SK-MEL-5 (cell line): ENCODE measurements around the gene PRH1. TPM values are rescaled to one million over a fixed set of nuclear protein-coding genes. Genes with fewer than 3 reads are reported as not detected.
A peak's percentile ranks its signal among the peaks of the same experiment; 100 is the strongest.

Experiments used
- DNase-seq: peaks from one replicate; pipeline ENCODE4 v3.0.0-alpha.2; 2016; ENCODE audit warnings: low read depth, low spot score
- in situ Hi-C: cut with HindIII; loops from 2 replicates; pipeline ENCODE4 v1.10.0; 2016; ENCODE audit warnings: low sequenced_read_pairs, high pct_unique_total_duplicates, low pct_unique_long_range_greater_than_20kb
- polyA plus RNA-seq, 2 experiments: library from polyadenylated mRNA; depleted of rRNA; stranded (reverse); fragments of >200 nt; gene quantifications; 2 replicates each; pipeline ENCODE4 v1.2.3, GENCODE V29; 2015
- total RNA-seq: library from RNA; depleted of rRNA; stranded (reverse); fragments of >200 nt; shearing (Covaris generic); gene quantifications from 2 replicates; pipeline ENCODE4 v1.2.3, GENCODE V29; 2014; rRNA removed

Gene PRH1
- total RNA-seq, result 8.8 and 11.5 TPM in 2 replicates
- 1.4 and 3.0 TPM in 2 replicates for polyA plus RNA-seq (2015; cell fraction: cytosol; rRNA removed)
- 8.0 and 15.2 TPM in 2 replicates for polyA plus RNA-seq (2015; cell fraction: nucleus; rRNA removed)

DNA sequence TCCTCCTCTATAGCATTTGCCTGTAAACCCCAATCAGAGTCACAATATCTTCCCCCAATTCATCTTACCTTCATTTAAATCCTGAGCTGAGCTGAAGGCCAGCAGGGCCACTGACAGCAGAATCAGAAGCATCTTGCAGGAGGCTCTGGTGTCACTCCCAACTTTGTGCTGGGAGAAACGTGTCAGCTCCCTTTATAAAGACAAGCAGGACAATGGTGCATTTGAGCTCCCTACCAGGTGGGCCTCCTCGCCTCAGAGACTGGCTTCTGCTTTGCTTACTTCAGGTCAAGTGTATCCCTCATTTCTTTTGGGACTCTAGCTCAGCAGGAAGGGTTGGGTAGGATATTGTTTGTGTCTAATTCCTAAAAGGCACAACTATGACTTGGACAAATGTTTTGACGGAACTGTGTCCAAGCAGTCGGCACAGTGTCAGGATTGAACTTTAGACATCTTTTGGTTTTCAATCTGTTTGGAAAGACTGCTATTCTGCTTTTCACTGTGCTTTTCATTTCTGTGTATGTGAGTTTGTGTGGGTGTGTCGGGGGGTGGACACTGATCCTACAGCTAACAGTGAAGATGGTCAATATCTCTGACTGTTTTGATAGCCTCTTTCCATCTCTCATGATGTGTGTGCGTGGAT is at the start of gene PRH1:
TSS of gene PRH1 (minus strand) at position 170 of the 640 bp plus-strand sequence. CDS start at position 132, 38 bp downstream.
- DNase-seq, result no peak
- in situ Hi-C loops, result no loop called here

DNA sequence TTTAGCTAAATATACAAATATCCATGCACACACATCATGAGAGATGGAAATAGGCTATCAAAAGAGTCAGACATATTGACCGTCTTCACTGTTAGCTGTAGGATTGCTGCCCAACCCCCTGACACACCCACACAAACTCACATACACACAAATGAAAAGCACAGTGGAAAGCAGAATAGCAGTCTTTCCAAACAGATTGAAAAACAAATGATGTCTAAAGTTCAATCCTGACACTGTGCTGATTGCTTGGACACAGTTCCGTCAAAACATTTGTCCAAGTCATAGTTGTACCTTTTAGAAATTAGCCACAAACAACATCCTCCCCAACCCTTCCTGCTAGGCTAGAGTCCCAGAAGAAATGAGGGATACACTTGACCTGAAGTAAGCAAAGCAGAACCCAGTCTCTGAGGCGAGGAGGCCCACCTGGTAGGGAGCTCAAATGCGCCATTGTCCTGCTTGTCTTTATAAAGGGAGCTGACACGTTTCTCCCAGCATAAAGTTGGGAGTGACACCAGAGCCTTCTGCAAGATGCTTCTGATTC is 44.8 kb upstream of the PRH1 start, which contains the start of gene PRH2:
TSS of gene PRH2 (plus strand) at position 491 of the 541 bp plus-strand sequence. CDS start at position 529, 38 bp downstream.
- no peak for DNase-seq
- in situ Hi-C loops, result no loop called here

DNA sequence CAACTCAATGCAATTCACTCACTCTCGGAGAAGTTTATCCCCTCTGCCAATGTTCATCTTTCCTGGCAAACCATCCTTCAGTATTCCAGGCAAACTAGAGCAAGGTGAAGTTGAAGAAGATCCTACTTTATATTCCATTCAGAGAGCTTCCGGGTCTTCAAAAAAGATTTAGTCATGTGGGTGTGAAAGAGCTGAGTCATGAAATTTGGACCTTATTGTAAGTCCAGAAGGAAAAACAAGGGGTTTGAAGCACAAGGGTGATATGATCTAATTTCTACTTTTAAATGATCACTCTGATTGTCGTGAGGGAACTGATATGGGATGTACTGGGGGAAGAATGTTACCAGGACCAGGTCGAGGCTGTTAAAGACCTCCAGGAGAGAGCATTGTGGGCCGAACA is 42.2 kb upstream of the PRH1 start:
- DNase-seq, result no peak
- in situ Hi-C loops, result no loop called here

DNA sequence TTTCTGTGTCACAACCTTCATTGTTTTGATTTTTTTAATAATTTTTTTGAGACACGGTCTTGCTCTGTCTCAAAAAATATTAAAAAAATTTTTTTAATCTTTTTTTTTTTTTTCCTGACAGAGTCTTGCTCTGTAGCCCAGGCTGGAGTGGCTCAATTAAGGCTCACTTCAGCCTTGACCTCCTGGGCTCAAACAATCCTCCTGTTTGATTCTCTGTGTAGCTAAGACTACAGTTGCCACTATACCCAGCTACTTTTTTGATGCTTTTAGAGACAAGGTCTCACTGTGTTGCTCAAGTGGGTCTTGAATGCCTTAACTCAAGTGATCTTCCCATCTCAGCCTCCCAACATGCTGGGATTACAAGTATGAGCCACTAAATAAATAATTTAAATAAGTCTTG is 35.8 kb upstream of the PRH1 start:
- in situ Hi-C loops, result no loop called here
- no peak for DNase-seq

DNA sequence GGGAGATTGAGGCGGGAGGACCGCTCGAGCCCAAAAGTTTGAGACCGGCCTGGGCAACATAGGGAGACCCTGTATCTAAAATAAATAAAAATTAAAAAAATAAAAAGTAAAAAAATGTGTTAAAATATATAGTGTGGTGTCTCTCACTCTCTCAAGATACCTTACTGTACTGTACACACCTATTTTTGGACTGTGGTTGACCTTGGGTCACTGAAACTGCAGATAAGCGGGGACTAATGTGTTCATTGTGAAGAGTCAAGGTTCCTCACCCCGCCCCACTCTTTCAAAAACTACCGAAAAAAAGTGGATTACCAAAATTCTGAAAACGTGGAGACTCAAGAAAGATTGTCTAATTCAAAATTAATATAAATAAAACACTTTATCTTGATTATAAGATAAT is 26.3 kb upstream of the PRH1 start:
- no peak for DNase-seq
- in situ Hi-C loops, result no loop called here

DNA sequence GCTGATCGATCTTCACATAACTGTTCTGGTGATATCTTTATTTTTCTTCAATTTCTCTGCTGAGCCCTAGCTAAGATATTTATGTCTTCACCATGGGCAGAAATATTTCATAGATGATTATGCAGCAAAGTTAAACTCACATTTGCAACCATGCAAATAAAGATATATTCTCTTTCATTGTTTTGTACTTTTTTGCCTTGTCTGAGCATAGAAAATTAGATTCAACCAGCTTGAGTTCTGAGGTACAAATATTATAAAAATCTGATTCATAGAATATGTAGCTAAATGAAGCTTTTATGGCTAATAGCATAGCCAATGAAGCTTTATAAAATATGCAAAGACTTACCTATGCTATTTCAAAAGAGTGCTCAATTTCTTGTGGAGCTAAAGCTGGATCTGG is 25.4 kb upstream of the PRH1 start, which contains the start of gene TAS2R13:
TSS of gene TAS2R13 (minus strand) at position 101 of the 400 bp plus-strand sequence. CDS start 264 bp downstream, outside the sequence.
- DNase-seq, result no peak
- in situ Hi-C loops, result no loop called here

DNA sequence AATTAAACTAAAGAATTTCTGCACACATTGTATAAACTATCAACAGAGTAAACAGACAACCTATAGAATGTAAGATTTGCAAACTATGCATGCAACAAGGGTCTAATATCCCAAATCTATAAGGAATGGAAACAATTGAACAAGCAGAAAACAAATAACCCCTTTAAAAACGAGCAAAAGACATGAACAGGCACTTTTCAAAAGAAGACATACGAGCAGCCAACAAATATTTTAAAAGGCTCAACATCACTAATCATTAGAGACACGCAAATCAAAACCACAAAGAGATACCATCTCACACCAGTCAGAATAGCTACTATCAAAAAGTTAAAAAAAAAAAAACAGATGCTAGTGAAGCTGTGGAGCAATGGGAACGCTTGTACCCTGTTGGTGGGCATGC is 20.6 kb upstream of the PRH1 start:
- no peak for DNase-seq
- in situ Hi-C loops, result no loop called here

DNA sequence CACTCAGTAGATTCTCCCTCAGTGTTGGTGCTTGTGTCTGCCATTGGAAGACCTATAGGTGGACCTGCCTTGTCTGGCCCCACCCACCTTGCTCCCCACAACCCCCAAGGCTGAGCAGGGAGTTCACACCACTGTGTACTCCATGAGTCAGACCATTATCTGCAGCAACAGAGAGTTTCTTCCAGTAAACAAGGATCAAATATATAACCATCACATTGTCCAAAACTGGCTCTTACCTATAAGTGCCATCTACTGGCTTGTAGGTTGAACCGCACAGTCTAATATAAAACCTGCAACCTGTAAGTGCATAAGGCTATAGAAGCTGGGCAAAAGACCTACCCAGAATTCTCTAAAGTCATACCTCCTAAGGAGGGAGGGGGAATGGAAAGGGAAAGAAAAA is 17.4 kb upstream of the PRH1 start:
- in situ Hi-C loops, result no loop called here
- DNase-seq, result peak; percentile 9

DNA sequence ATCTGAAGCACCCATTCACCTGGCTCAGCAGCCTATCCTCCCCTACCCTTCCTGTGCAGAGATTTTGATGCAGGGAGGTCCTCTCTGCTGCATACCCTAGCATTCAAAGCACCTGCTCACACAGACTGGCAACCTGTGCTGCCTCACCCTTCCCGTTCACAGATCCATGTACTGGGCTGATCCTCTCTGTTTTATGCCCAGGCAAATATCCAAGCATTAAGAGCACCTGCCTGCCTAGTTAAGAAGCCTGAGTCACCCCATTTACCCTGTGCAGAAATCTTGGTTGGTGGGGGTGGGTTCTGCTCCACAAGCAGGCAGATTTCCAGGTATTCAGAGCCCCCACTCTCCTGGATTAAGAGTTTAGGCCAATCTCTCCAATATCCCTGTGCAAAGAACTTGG is 16.9 kb upstream of the PRH1 start:
- in situ Hi-C loops, result no loop called here
- no peak for DNase-seq

DNA sequence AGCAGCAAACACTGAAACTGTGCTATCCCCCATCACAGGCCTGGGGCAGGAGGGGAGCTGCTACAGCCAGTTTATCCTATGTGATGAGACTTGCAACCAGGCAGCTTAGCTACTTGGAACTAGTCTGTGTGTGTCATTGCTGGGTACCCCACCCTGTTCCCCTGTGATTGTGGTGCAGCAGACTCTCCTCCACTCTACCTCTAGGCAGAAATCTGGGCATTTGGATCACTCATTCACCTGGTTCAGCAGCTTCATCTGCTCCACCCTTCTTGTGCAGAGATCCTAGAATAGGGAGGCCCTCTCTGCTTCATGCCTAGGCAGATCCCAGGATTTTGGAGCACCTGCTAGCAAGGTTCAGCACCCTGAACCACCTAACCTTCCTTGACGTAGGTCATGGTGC is 16.5 kb upstream of the PRH1 start:
- DNase-seq, result no peak
- in situ Hi-C loops, result no loop called here

DNA sequence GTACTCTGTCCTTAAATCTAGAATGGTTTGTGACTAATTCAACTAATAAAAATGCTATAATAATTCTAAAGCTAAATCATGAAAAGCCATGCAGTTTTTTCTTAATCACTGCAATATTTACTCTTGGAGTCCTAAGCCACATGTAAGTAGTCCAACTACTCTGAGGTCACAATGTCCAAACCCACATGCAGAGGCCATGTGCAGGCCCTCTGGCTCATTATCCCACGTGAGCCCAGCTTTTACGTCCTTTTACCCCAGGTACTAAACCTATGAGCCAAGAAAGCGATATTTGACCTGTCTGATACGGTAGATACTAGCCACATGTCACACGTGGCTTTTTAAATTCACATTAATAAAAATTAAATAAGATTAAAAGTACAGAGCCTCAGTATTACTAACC is 12.8 kb upstream of the PRH1 start:
- in situ Hi-C loops, result no loop called here
- DNase-seq, result no peak

DNA sequence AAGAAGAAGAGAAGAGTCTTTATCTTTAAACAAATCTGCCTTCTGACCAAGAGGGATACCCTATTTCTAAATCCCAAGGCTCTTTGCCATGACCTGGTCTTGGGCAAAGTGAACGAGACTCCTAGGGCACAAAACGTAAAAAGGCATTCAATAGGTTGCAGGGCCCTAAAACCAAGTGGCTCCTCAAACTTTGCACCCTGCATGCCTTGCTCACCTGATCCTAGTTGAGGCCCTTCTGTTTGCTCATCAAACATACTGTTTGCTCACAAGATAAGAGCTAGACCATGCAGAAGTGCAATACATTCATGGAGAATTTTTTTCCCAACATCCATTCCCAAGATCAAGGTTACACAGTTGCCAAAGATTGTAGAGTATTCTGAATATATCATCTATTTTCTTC is 7.9 kb upstream of the PRH1 start:
- in situ Hi-C loops, result no loop called here

DNA sequence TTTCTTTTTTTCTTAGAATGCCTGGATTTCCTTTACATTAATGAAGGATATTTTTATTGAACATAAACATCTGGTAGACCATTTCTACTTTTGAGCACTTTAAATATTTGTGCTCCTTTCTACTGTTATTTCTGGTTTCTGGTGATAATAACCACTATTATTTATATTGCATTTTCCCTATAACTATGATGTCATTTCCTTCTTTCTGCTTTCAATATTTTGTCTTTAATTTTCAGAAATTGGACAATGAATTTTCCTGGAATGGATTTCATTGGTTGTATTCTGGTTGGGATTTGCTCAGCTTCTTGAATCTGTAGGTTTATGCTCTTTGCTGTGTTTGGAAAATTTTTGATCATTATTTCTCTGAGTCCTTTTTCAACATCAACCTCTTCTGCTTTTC is 5.2 kb upstream of the PRH1 start:
- in situ Hi-C loops, result no loop called here
- no peak for DNase-seq

More for the DNA sequence above, 7.9 kb upstream of the PRH1 start:
- DNase-seq, result no peak

DNA sequence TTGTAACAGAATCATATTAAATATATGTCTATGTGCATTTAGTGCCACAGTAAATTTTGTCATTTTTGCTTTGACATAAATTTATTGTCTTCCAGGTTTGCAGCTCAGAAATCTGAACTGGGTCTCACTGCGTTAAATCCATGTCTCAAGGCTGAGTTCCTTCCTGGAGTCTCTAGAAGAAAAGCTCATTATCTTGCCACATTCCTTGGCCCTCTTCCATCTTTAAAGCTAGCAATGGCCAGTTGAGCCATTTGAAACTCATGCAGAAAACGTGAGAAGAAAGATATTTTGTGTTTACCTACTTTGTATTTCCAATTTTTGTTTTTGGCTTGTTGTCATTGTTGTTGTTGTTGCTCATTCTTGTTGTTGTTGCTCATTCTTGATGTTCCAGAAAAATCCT is 10.7 kb downstream of the PRH1 start:
- peak; percentile 68 for DNase-seq
- in situ Hi-C loops, result no loop called here

DNA sequence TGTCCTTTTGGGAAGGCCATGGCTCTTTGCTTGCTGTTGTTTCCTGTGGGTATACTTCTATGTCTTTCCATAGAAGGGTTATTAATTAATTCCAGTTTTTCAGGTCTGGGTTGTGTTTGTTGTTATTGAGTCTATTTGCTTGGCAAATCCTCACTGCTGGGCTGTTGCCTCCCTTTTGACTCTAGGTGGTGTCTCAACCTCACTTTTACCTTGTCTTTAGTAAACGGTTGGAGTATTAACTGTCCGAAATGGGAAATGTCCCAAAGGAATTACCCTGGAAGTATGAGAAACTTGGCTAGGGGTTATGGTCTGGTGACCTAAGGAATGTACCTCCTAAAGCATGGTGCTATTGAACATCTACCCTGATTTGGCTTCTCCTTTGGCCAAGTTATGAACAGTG is 16.7 kb downstream of the PRH1 start:
- in situ Hi-C loops, result no loop called here
- DNase-seq, result peak; percentile 46

DNA sequence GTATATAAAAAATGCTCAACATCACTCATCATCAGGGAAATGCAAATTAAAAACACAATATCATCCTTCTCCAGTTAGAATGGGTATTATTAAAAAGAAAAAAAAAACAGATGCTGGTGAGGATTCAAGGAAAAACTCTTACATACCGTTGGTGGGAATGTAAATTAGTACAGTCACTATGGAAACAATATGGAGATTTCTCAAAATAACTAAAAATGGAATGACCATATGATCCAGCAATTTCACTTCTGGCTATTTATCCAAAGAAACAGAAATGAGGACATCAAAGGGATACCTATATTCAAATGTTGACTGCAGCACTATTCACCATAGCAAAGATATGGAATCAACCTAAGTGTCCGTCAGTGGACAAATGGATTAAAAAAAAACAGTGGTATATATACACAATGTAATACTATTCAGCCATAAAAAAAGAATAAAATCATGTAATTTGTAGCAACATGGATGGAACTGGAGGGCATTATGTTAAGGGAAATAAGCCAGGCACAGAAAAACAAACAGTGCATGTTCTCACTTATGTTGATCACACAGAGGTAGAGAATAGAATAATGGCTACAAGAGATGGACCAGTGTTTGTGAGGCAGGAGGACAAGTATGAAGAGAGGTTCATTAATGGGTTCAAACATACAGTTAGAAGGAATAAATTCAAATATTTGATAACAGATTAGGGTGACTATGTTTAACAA is 20.4 kb downstream of the PRH1 start:
- no peak for DNase-seq
- in situ Hi-C loops, result no loop called here

DNA sequence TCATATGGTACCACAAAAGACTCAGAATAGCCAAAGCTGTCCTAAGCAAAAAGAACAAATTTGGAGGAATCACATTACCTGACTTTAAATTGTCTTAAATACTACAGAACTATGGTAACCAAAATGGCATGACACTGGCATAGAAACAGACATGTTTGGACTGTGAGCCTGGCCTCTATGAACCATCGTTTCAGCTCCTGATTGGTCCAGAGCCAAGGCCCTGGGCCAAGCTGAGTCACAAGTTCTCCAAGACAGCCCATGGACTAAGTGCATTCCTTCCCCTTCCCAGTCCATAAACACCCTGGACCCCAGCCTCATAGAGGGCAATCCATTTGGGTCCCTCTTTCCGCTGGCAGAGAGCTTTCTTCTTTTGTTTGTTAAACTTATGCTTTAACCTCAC is 22.7 kb downstream of the PRH1 start:
- no peak for DNase-seq
- in situ Hi-C loops, result no loop called here

DNA sequence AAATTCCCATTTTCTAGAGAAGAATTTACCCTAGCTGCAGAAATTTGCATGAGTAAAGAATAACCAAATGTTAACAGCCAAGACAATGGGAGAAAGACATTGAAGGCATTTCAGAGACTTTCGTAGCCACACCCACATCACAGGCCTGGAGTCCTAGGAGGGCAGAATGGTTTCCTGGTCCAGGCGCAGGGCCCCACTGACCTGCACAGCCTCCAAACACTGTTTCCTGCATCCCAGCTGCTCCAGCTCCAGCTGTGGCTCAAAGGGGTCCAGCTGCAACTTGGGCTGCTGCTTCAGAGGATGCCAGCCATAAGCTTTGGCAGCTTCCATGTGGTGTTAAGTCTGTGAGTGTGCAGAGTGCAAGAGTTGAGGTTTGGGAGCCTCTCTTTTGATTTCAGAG is 28.2 kb downstream of the PRH1 start:
- no peak for DNase-seq
- in situ Hi-C loops, result no loop called here

DNA sequence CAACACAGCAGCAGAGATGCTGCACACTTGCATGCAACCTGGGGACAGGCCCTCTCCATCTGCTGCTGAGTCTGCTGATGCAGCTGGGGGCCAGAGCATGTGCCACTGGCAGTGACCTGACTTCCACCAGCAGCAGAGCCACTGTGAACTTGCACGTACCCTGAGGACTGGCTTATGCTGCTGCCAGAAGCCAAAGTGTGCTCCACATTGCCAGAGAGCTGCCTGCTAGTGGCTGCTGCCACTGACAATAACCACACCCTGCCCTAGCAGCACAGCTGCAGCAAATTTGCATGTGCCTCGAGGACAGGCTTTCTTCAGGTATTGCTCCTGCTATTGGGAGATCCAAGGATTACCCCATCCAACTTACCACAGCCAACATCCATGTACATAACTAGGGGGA is 30.3 kb downstream of the PRH1 start:
- DNase-seq, result no peak
- in situ Hi-C loops, result no loop called here
